H1 (cell line): Measurements from ENCODE around the gene NIN. TPM values are rescaled to one million over a fixed set of nuclear protein-coding genes. Genes with fewer than 3 reads are reported as not detected.

Experiments
- CTCF ChIA-PET: fragments of 300-600 bp; sonication (Branson Sonifier 250); formaldehyde crosslinking; loops from one replicate; lab custom pipeline; 2021; ENCODE audit not compliant: partially characterized antibody; lab: Charles Lee
- POLR2A ChIA-PET: fragments of 300-600 bp; sonication (Branson Sonifier 250); formaldehyde crosslinking; loops from one replicate; lab custom pipeline; 2021; ENCODE audit warnings: inconsistent platforms; ENCODE audit not compliant: partially characterized antibody; lab: Charles Lee
- DNase-seq, 2 experiments: peaks; one replicate each; pipeline versions ENCODE4 v3.0.0 to v3.0.0-alpha.2; 2010 to 2022; ENCODE audit warnings: low spot score in 2 of 2, low read depth in 1 of 2, mixed read lengths in 1 of 2
- FAIRE-seq: peaks from 2 replicates; lab custom pipeline; 2011; peaks lifted over from hg19 to GRCh38; lab: Jason Lieb, UNC
- H2AFZ ChIP-seq: 2 replicates; pipeline ENCODE4 v1.8.1; 2012; ENCODE audit warnings: low read length, inconsistent platforms
- H2AK5ac ChIP-seq: 2 replicates; pipeline ENCODE4 v1.6.1; 2013; ENCODE audit warnings: low read depth, low read length
- H2BK120ac ChIP-seq: replicated peaks from 2 replicates; pipeline ENCODE3; 2013; ENCODE audit warnings: low read depth, low read length, inconsistent platforms
- H2BK12ac ChIP-seq: 2 replicates; pipeline ENCODE4 v1.6.1; 2013; ENCODE audit warnings: low read depth, low read length
- H2BK15ac ChIP-seq: 2 replicates; pipeline ENCODE4 v1.6.1; 2013; ENCODE audit warnings: low read length
- H2BK20ac ChIP-seq: 2 replicates; pipeline ENCODE4 v1.6.1; 2013; ENCODE audit warnings: low read length
- H2BK5ac ChIP-seq: 2 replicates; pipeline ENCODE4 v1.6.1; 2013; ENCODE audit warnings: low read depth, low read length
- H3K14ac ChIP-seq: 2 replicates; pipeline ENCODE4 v1.6.1; 2013; ENCODE audit warnings: inconsistent platforms; ENCODE audit not compliant: insufficient read length
- H3K18ac ChIP-seq: 2 replicates; pipeline ENCODE4 v1.6.1; 2013; ENCODE audit warnings: low read length; ENCODE audit errors: extremely low read depth
- H3K23ac ChIP-seq: 2 replicates; pipeline ENCODE4 v1.6.1; 2013; ENCODE audit warnings: inconsistent platforms; ENCODE audit not compliant: insufficient read length
- H3K23me2 ChIP-seq: 2 replicates; pipeline ENCODE4 v1.6.1; 2013; ENCODE audit warnings: low read depth, low read length
- H3K27ac ChIP-seq: 2 replicates; pipeline ENCODE4 v1.6.1; 2011; ENCODE audit warnings: low read depth, low read length, inconsistent platforms
- H3K27me3 ChIP-seq, 4 experiments: replicated peaks in 1 of 4; 1 replicate in 1 of 4; 2 replicates in 3 of 4; pipeline versions ENCODE4 v1.6.1 to v1.8.1; 2011 to 2013; ENCODE audit warnings: low read length in 3 of 4, mild to moderate bottlenecking in 3 of 4, inconsistent platforms in 2 of 4, mixed read lengths in 2 of 4, moderate library complexity in 1 of 4; ENCODE audit not compliant: control insufficient read depth in 3 of 4, insufficient read depth in 3 of 4; ENCODE audit errors: extremely low read depth in 1 of 4
- H3K36me3 ChIP-seq, 4 experiments: 2 replicates each; pipeline versions ENCODE4 v1.6.1 to v1.8.1; 2011 to 2013; ENCODE audit warnings: mild to moderate bottlenecking in 4 of 4, low read length in 3 of 4, moderate library complexity in 2 of 4, control low read depth in 1 of 4, inconsistent platforms in 1 of 4; ENCODE audit not compliant: insufficient read depth in 4 of 4, control insufficient read depth in 2 of 4
- H3K4ac ChIP-seq: replicated peaks from 2 replicates; pipeline ENCODE3; 2013; ENCODE audit warnings: low read length, low read depth, mixed read lengths, inconsistent platforms; ENCODE audit not compliant: insufficient read length
- H3K4me1 ChIP-seq, 4 experiments: replicated peaks in 1 of 4; 1 replicate in 1 of 4; 2 replicates in 3 of 4; pipeline versions ENCODE4 v1.6.1 to v1.8.1; 2011 to 2013; ENCODE audit warnings: low read length in 3 of 4, inconsistent platforms in 2 of 4, mixed read lengths in 1 of 4; ENCODE audit not compliant: insufficient read depth in 4 of 4, control insufficient read depth in 3 of 4
- H3K4me2 ChIP-seq, 2 experiments: 2 replicates each; pipeline versions ENCODE4 v1.6.1 to v1.8.1; 2011 to 2013; ENCODE audit warnings: low read depth in 2 of 2, low read length in 2 of 2, control low read depth in 1 of 2, inconsistent platforms in 1 of 2, mild to moderate bottlenecking in 1 of 2; ENCODE audit not compliant: insufficient read depth in 1 of 2
- H3K4me3 ChIP-seq, 4 experiments: fragments of 200-600, 300-600 bp in 1 of 4; sonication (generic), shearing (Covaris generic), sonication (Bioruptor Twin) in 1 of 4; 2 replicates each; pipeline versions ENCODE4 v1.5.1 to v1.8.1; 2011 to 2016; ENCODE audit warnings: low read length in 4 of 4, low read depth in 3 of 4, control low read depth in 2 of 4, inconsistent platforms in 2 of 4, mild to moderate bottlenecking in 2 of 4, mixed read lengths in 1 of 4, moderate library complexity in 1 of 4; ENCODE audit not compliant: insufficient read depth in 2 of 4; ENCODE audit errors: extremely low read depth in 1 of 4
- H3K56ac ChIP-seq: replicated peaks from 2 replicates; pipeline ENCODE3; 2013; ENCODE audit warnings: low read depth, mild to moderate bottlenecking, mixed read lengths, low read length, inconsistent platforms; ENCODE audit not compliant: insufficient read length
- H3K79me1 ChIP-seq: 2 replicates; pipeline ENCODE4 v1.6.1; 2013; ENCODE audit warnings: low read depth, low read length, control low read depth
- H3K79me2 ChIP-seq, 2 experiments: 2 replicates each; pipeline versions ENCODE4 v1.6.1 to v1.8.1; 2012 to 2013; ENCODE audit warnings: low read length in 2 of 2, mild to moderate bottlenecking in 2 of 2, inconsistent platforms in 1 of 2; ENCODE audit not compliant: insufficient read depth in 2 of 2, control insufficient read depth in 1 of 2
- H3K9ac ChIP-seq, 4 experiments: replicated peaks in 1 of 4; 1 replicate in 1 of 4; 2 replicates in 3 of 4; pipeline versions ENCODE4 v1.6.1 to v1.8.1; 2011 to 2013; ENCODE audit warnings: low read depth in 3 of 4, low read length in 3 of 4, control low read depth in 2 of 4, mild to moderate bottlenecking in 2 of 4, moderate library complexity in 2 of 4, inconsistent platforms in 1 of 4; ENCODE audit errors: extremely low read depth in 1 of 4
- H3K9me3 ChIP-seq, 2 experiments: 2 replicates each; pipeline versions ENCODE4 v1.6.1 to v1.8.1; 2012 to 2013; ENCODE audit warnings: mild to moderate bottlenecking in 2 of 2, moderate library complexity in 2 of 2, control low read depth in 1 of 2, inconsistent platforms in 1 of 2, low read depth in 1 of 2, low read length in 1 of 2, mixed read lengths in 1 of 2; ENCODE audit not compliant: insufficient read depth in 2 of 2
- H4K20me1 ChIP-seq, 2 experiments: replicated peaks in 1 of 2; 2 replicates each; pipeline versions ENCODE3 to v1.8.1; 2011 to 2013; ENCODE audit warnings: inconsistent platforms in 2 of 2, low read length in 2 of 2, mild to moderate bottlenecking in 1 of 2; ENCODE audit not compliant: insufficient read depth in 2 of 2, control insufficient read depth in 1 of 2
- H4K5ac ChIP-seq: 2 replicates; pipeline ENCODE4 v1.6.1; 2013; ENCODE audit warnings: low read length, low read depth, mixed read lengths, inconsistent platforms; ENCODE audit not compliant: insufficient read length
- H4K8ac ChIP-seq: 2 replicates; pipeline ENCODE4 v1.8.0; 2013; ENCODE audit warnings: mild to moderate bottlenecking, moderate library complexity, low read length, inconsistent platforms; ENCODE audit not compliant: insufficient read depth; ENCODE audit errors: extremely low read depth
- H4K91ac ChIP-seq: replicated peaks from 2 replicates; pipeline ENCODE3; 2013; ENCODE audit warnings: low read length, mixed read lengths, inconsistent platforms; ENCODE audit not compliant: insufficient read length
- FOSL1 ChIP-seq: IDR thresholded peaks from 2 replicates; pipeline ENCODE4 v1.6.1; 2011; ENCODE audit warnings: mild to moderate bottlenecking, low read depth, low read length, moderate library complexity; ENCODE audit not compliant: insufficient read depth
- GTF2F1 ChIP-seq: IDR thresholded peaks from 2 replicates; pipeline ENCODE4 v1.6.1; 2012; ENCODE audit warnings: low read depth, low read length, improper control_type of control experiment, borderline replicate concordance
- KDM4A ChIP-seq: IDR thresholded peaks from one replicate; pipeline ENCODE4 v1.7.1; 2012; ENCODE audit warnings: low read depth, mild to moderate bottlenecking, moderate library complexity, low read length, inconsistent platforms; ENCODE audit not compliant: severe bottlenecking
- MAX ChIP-seq: IDR thresholded peaks from 2 replicates; pipeline ENCODE4 v1.6.1; 2012; ENCODE audit warnings: inconsistent platforms
- SRF ChIP-seq: IDR thresholded peaks from 2 replicates; pipeline ENCODE4 v1.6.1; 2011; ENCODE audit warnings: mild to moderate bottlenecking, low read depth, low read length, moderate library complexity
- TAF1 ChIP-seq: IDR thresholded peaks from 2 replicates; pipeline ENCODE4 v1.6.1; 2011; ENCODE audit warnings: mild to moderate bottlenecking, low read depth, low read length
- TEAD4 ChIP-seq: IDR thresholded peaks from 2 replicates; pipeline ENCODE4 v1.6.1; 2012; ENCODE audit warnings: low read depth, low read length, inconsistent platforms, mixed read lengths
- WGBS, 2 experiments: shearing (Covaris generic) in 1 of 2; methylation state at CpG; one replicate each; pipeline versions ENCODE4 v1.1.6 to v1.1.7; 2013 to 2015; ENCODE audit warnings: low lambda C conversion rate in 2 of 2, mixed read lengths in 2 of 2, inconsistent platforms in 1 of 2, low coverage in 1 of 2, missing lambda C conversion rate in 1 of 2; ENCODE audit not compliant: insufficient replicate concordance in 2 of 2, insufficient coverage in 1 of 2, insufficient read length in 1 of 2; ENCODE audit errors: extremely low coverage in 1 of 2, missing lambda C conversion rate in 1 of 2; 5-methylcytosine and 5-hydroxymethylcytosine counted together
- polyA plus RNA-seq, 7 experiments: library from polyadenylated mRNA; depleted of rRNA in 3 of 7; stranded (reverse) in 5 of 7; unstranded in 2 of 7; fragments of >200 nt in 5 of 7; fragments of 200-250 nt in 2 of 7; gene quantifications; 1 replicate in 5 of 7; 2 replicates in 1 of 7; 4 replicates in 1 of 7; pipeline versions ENCODE4 v1.2.1 to v1.2.3, GENCODE V29; 2011 to 2013; ENCODE audit warnings: missing spikeins in 2 of 7, mixed read lengths in 2 of 7
- total RNA-seq: library from RNA; stranded (reverse); fragmentation: NEBNext Ultra II Directional; extraction: Animal tissue kit (Norgen Biotek cat#: 25700); gene quantifications from 2 replicates; pipeline ENCODE4 v1.2.1, GENCODE V29; 2021
- TF ChIP-seq, protein P1 (sequence below): IDR thresholded peaks from 2 replicates; pipeline ENCODE4 v1.6.1; 2012; ENCODE audit warnings: inconsistent platforms

NIN gene
- total and polyA plus RNA-seq, 2 of the 8 experiments (the other 6 are each of a cell fraction or from before 2014, with no cell fraction given) = 3.2 to 21.3 TPM

DNA sequence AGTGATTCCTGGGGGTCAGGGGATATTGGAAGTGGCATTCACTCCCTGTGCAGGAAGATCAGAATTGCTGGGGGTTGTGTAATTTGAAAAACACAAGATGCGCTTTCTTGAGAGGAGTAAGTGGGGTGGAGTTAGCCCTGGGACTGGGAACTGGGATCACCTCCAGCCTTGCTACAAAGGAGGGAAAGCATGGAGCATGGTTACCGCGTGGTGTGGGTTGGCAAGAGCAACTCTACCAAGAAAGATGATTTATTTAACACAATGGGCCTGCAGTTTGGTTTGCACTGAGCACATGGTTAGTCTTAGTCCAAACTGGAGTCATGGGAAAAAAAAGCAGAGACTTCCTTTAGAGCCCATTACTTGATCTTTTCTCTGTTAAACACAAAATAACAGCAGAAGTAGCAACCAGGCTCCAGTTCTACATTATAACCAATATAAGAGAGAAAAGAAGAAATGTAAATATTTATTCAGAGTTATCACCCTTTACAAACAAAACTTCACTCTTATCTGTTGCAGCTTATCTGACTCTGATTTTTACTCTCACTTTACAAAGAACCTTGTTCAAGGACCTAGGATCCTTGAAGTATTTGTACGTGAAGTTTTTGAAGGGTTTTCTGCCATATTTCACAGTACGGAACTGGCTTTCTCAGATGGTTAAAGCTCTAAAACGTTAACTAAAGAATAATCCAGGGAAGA is 2.1 kb upstream of the NIN start:
- H3K4me1 ChIP-seq = peaks cover 0 to 13% (median 6%) of the 10 kb centered on the region in 4 experiments; a peak in 5 of 7 replicates
- no peaks in the 10 kb centered on the region for H3K9me3 ChIP-seq
- no peak overlapping the region for H2AK5ac ChIP-seq
- no peak overlapping the region for H3K56ac ChIP-seq
- no peak overlapping the region for H3K4ac ChIP-seq
- ChIA-PET CTCF (interaction anchor here (0.6 to 1.5 kb wide), 3 partner anchors 55 to 231 kb away, joined by 3 to 6 read pairs (median 4); no protein-coding TSS in a partner anchor), POLR2A (no interaction called here)
- H4K91ac ChIP-seq = no peak overlapping the region
- peaks cover 17% of the 10 kb centered on the region for H3K23me2 ChIP-seq
- no peak overlapping the region for H4K8ac ChIP-seq
- H3K79me1 ChIP-seq = no peaks in the 10 kb centered on the region
- H4K20me1 ChIP-seq = peaks cover 8 to 11% of the 10 kb centered on the region in 2 experiments
- no peak for TF ChIP-seq GTF2F1
- no peak for TF ChIP-seq KDM4A
- TF ChIP-seq, protein P1, sequence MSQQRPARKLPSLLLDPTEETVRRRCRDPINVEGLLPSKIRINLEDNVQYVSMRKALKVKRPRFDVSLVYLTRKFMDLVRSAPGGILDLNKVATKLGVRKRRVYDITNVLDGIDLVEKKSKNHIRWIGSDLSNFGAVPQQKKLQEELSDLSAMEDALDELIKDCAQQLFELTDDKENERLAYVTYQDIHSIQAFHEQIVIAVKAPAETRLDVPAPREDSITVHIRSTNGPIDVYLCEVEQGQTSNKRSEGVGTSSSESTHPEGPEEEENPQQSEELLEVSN = peak; percentile 69
- no peak for TF ChIP-seq SRF
- TF ChIP-seq MAX = 0 out of 2 replicates have a peak, but pooled peaks have one; percentile 7
- TF ChIP-seq TAF1 = no peak
- TF ChIP-seq TEAD4 = no peak
- TF ChIP-seq FOSL1 = no peak
- no peak overlapping the region for H2AFZ ChIP-seq
- H3K23ac ChIP-seq = no peak overlapping the region
- H2BK5ac ChIP-seq = no peak overlapping the region
- FAIRE-seq (no peak), DNase-seq (no peak)
- H2BK20ac ChIP-seq = no peak overlapping the region
- H3K27ac ChIP-seq = no peak overlapping the region
- H3K27me3 ChIP-seq = peaks cover 2 to 39% (median 30%) of the 10 kb centered on the region in 4 experiments
- no peaks in the 10 kb centered on the region for H3K36me3 ChIP-seq
- no peak overlapping the region for H2BK12ac ChIP-seq
- H3K4me2 ChIP-seq = no peak overlapping the region
- no peak overlapping the region for H4K5ac ChIP-seq
- 85% methylated on average over 6 of the region's 6 CpGs; no CpG with 5 or more reads in 1 of the 2 experiments for WGBS, 2 experiments
- H3K14ac ChIP-seq = no peak overlapping the region
- H2BK120ac ChIP-seq = no peak overlapping the region
- H3K18ac ChIP-seq = no peak overlapping the region
- H3K9ac ChIP-seq = no peak overlapping the region
- peaks cover 0 to 7% of the 10 kb centered on the region in 2 experiments; a peak in 2 of 4 replicates for H3K79me2 ChIP-seq
- H3K4me3 ChIP-seq = no peak overlapping the region
- H2BK15ac ChIP-seq = no peak overlapping the region
